Spleen (tissue), 11 donors: ENCODE results near the gene FANCE. TPM values are rescaled to one million over a fixed set of nuclear protein-coding genes. Genes with fewer than 3 reads are reported as not detected.
"Not testable (repeated sequence)": the region's sequence is repeated elsewhere in the genome, so short reads cannot be mapped to it uniquely, and the experiment has no call there.

Experiments
- DNase-seq: peaks from one replicate; pipeline ENCODE4 v3.0.0-alpha.2; 2020
- H3K27ac ChIP-seq, 8 donors: fragments of 200-600 bp; sonication (generic) in 7 of 8; 1 replicate in 4 of 8; 2 replicates in 4 of 8; pipeline versions ENCODE4 v1.5.0 to v1.8.0; 2016 to 2021; ENCODE audit warnings: inconsistent platforms in 4 of 8, mild to moderate bottlenecking in 4 of 8, moderate library complexity in 1 of 8
- H3K27me3 ChIP-seq, 7 donors: fragments of 200-600 bp; sonication (generic) in 6 of 7; replicated peaks in 1 of 7; 1 replicate in 4 of 7; 2 replicates in 3 of 7; pipeline versions ENCODE4 v1.5.0 to v1.8.0; 2016 to 2021; ENCODE audit warnings: inconsistent platforms in 3 of 7, mild to moderate bottlenecking in 1 of 7
- H3K36me3 ChIP-seq, 6 donors: fragments of 200-600 bp; sonication (generic) in 5 of 6; 1 replicate in 4 of 6; 2 replicates in 2 of 6; pipeline versions ENCODE4 v1.5.0 to v1.8.0; 2016 to 2021; ENCODE audit warnings: inconsistent platforms in 2 of 6
- H3K4me1 ChIP-seq, 6 donors: fragments of 200-600 bp; sonication (generic) in 5 of 6; 1 replicate in 3 of 6; 2 replicates in 3 of 6; pipeline versions ENCODE4 v1.5.0 to v1.8.0; 2016 to 2021; ENCODE audit warnings: inconsistent platforms in 3 of 6
- H3K4me3 ChIP-seq, 8 donors: fragments of 200-600 bp; sonication (generic) in 7 of 8; 1 replicate in 4 of 8; 2 replicates in 4 of 8; pipeline versions ENCODE4 v1.5.0 to v1.8.0; 2016 to 2021; ENCODE audit warnings: inconsistent platforms in 4 of 8, mild to moderate bottlenecking in 4 of 8, moderate library complexity in 2 of 8
- H3K9me3 ChIP-seq, 8 donors: fragments of 200-600 bp; sonication (generic) in 7 of 8; 1 replicate in 4 of 8; 2 replicates in 4 of 8; pipeline versions ENCODE4 v1.5.0 to v1.8.0; 2016 to 2021; ENCODE audit warnings: inconsistent platforms in 4 of 8
- CTCF ChIP-seq, 11 experiments: fragments of 200-600 bp in 7 of 11; fragments of 450-650 bp in 4 of 11; sonication (generic) in 4 of 11; IDR thresholded peaks in 8 of 11; conservative IDR thresholded peaks in 3 of 11; 1 replicate in 7 of 11; 2 replicates in 4 of 11; pipeline versions ENCODE4 v1.4.0 to v1.8.0; 2016 to 2021; ENCODE audit warnings: antibody characterized with exemption in 11 of 11, inconsistent platforms in 4 of 11, mild to moderate bottlenecking in 1 of 11
- POLR2A ChIP-seq, 3 donors: fragments of 450-650 bp; IDR thresholded peaks; one replicate each; pipeline ENCODE4 v1.5.1; 2017; ENCODE audit warnings: antibody characterized with exemption in 3 of 3, mild to moderate bottlenecking in 1 of 3
- POLR2AphosphoS5 ChIP-seq, 3 donors: sonication (generic); formaldehyde crosslinking; IDR thresholded peaks; one replicate each; pipeline ENCODE4 v1.5.1; 2017; ENCODE audit warnings: antibody characterized with exemption in 3 of 3
- WGBS, 5 donors: extraction: QIAGEN DNeasy Blood & Tissue Kit in 3 of 5; methylation state at CpG; one replicate each; pipeline versions ENCODE4 v1.1.5 to v1.1.7; 2013 to 2018; 5-methylcytosine and 5-hydroxymethylcytosine counted together
- intact Hi-C: fragments of 100-400 bp; cut with DNase I; formaldehyde crosslinking; loops from one replicate; pipeline ENCODE4 v1.15.0; 2023; ENCODE audit warnings: low total_unique reads
- polyA plus RNA-seq, 3 donors: library from polyadenylated mRNA; stranded (reverse); fragments of 200-250 nt; gene quantifications; one replicate each; pipeline ENCODE4 v1.2.1, GENCODE V29; 2013
- total RNA-seq, 7 donors: library from RNA; depleted of rRNA in 3 of 7; stranded (reverse); fragments of >200 nt in 3 of 7; fragmentation: NEBNext Ultra II Directional in 4 of 7; extraction: Animal tissue kit (Norgen Biotek cat#: 25700) in 4 of 7; gene quantifications; one replicate each; pipeline versions ENCODE4 v1.1.0 to v1.2.1, GENCODE V29; 2016 to 2021
- donor health status: healthy with polysubstance abuse.
- donor health status: DM: no; HTN: no; CAD: no; lungs with moderate emphysema.
- donor health status: DM: no; HTN: no; CAD: no.
- donor health status: Bipolar disorder and iron deficiency.
- donor health status: healthy.
- donor health status: DM: no; HTN: no; CAD: no.
- donor health status: DM: yes; HTN: yes; CAD: no.

FANCE gene
- total and polyA plus RNA-seq, 10 donors: 2.9 to 5.8 (median 4.2) TPM

GRCh38 chr6:35427851-35428321, 24.3 kb upstream of the FANCE start:
- no peaks in the 10 kb centered on the region for H3K27me3 ChIP-seq
- no peak for DNase-seq
- intact Hi-C loops: no loop called here
- H3K27ac ChIP-seq: no peak overlapping the region
- H3K4me3 ChIP-seq: no peak overlapping the region
- WGBS, 5 donors: 85 to 95% (median 87%) methylated on average over 8 to 9 of the region's 9 CpGs
- H3K9me3 ChIP-seq: peaks cover 7 to 37% (median 30%) of the 10 kb centered on the region in 8 donors
- H3K4me1 ChIP-seq: peaks cover 0 to 22% (median 10%) of the 10 kb centered on the region in 6 donors
- peaks cover 8 to 62% (median 45%) of the 10 kb centered on the region in 6 donors for H3K36me3 ChIP-seq
- TF ChIP-seq POLR2AphosphoS5 (IDR thresholded peaks at IDR 0.05) (no peak), CTCF (IDR thresholded peaks at IDR 0.05 in 8 of 11, conservative IDR thresholded peaks at IDR 0.05 in 3 of 11) (no peak), POLR2A (IDR thresholded peaks at IDR 0.05) (no peak)

- Histone ChIP-seq H3K27ac (no peak overlapping the region), H3K27me3 (no peaks in the 10 kb centered on the region), H3K9me3 (peaks cover 7 to 37% (median 30%) of the 10 kb centered on the region in 8 donors), H3K36me3 (peaks cover 8 to 56% (median 43%) of the 10 kb centered on the region in 6 donors), H3K4me1 (peaks cover 0 to 22% (median 10%) of the 10 kb centered on the region in 6 donors), H3K4me3 (no peak overlapping the region)
- DNase-seq: no peak
- TF ChIP-seq CTCF (IDR thresholded peaks at IDR 0.05 in 8 of 11, conservative IDR thresholded peaks at IDR 0.05 in 3 of 11) (no peak), POLR2AphosphoS5 (IDR thresholded peaks at IDR 0.05) (no peak), POLR2A (IDR thresholded peaks at IDR 0.05) (no peak)
- WGBS, 5 donors: 90 to 98% (median 94%) methylated on average over 10 of the region's 10 CpGs
- intact Hi-C loops: no loop called here
Measured at GRCh38 chr6:35428421-35429149, 23.6 kb upstream of the FANCE start.

- no peak for DNase-seq
- TF ChIP-seq POLR2A (IDR thresholded peaks at IDR 0.05) (no peak), CTCF (IDR thresholded peaks at IDR 0.05 in 8 of 11, conservative IDR thresholded peaks at IDR 0.05 in 3 of 11) (no peak), POLR2AphosphoS5 (IDR thresholded peaks at IDR 0.05) (no peak)
Measured at GRCh38 chr6:35429463-35429862, 22.7 kb upstream of the FANCE start.

GRCh38 chr6:35432291-35432690, 19.8 kb upstream of the FANCE start:
- Histone ChIP-seq H3K4me1 (no peaks in the 10 kb centered on the region), H3K4me3 (no peak overlapping the region), H3K36me3 (peaks cover 0 to 19% (median 11%) of the 10 kb centered on the region in 6 donors), H3K9me3 (peaks cover 7 to 37% (median 30%) of the 10 kb centered on the region in 8 donors), H3K27ac (no peak overlapping the region), H3K27me3 (no peaks in the 10 kb centered on the region)
- no peak for DNase-seq
- intact Hi-C loops: no loop called here
- 63 to 81% (median 77%) methylated on average over 4 of the region's 4 CpGs for WGBS, 5 donors
- TF ChIP-seq POLR2AphosphoS5 (IDR thresholded peaks at IDR 0.05) (no peak), CTCF (IDR thresholded peaks at IDR 0.05 in 8 of 11, conservative IDR thresholded peaks at IDR 0.05 in 3 of 11) (no peak), POLR2A (IDR thresholded peaks at IDR 0.05) (no peak)

More at GRCh38 chr6:35429463-35429862, 22.7 kb upstream of the FANCE start:
- WGBS, 5 donors: 89 to 94% (median 93%) methylated on average over 2 of the region's 2 CpGs
- H3K27me3 ChIP-seq: no peaks in the 10 kb centered on the region
- H3K4me1 ChIP-seq: peaks cover 0 to 22% (median 10%) of the 10 kb centered on the region in 6 donors
- intact Hi-C loops: no loop called here
- peaks cover 3 to 47% (median 35%) of the 10 kb centered on the region in 6 donors for H3K36me3 ChIP-seq
- H3K4me3 ChIP-seq: no peak overlapping the region
- H3K9me3 ChIP-seq: peaks cover 7 to 37% (median 30%) of the 10 kb centered on the region in 8 donors
- H3K27ac ChIP-seq: no peak overlapping the region

GRCh38 chr6:35432702-35433101, 19.4 kb upstream of the FANCE start:
- H3K4me3 ChIP-seq, DNase-seq, intact Hi-C loops, H3K4me1 ChIP-seq, H3K27ac ChIP-seq, H3K27me3 ChIP-seq: not testable (repeated sequence)
- 75 to 87% (median 84%) methylated on average over 3 of the region's 3 CpGs for WGBS, 5 donors
- H3K36me3 ChIP-seq: peaks cover 0 to 15% (median 7%) of the 10 kb centered on the region in 6 donors
- H3K9me3 ChIP-seq: peaks cover 7 to 33% (median 28%) of the 10 kb centered on the region in 8 donors
